ENCODE data around the gene METTL3. TPM values are rescaled to one million over a fixed set of nuclear protein-coding genes. Genes with fewer than 3 reads are reported as not detected.
A peak's percentile ranks its signal among the peaks of the same experiment; 100 is the strongest.

METTL3 gene
- total and polyA plus RNA-seq, 2 of the 13 experiments (the other 11 are each of a cell fraction or from before 2014, with no cell fraction given), result 123 to 130 TPM

- TF ChIP-seq CTCF (CRISPR knock-in tag; IDR thresholded peaks at IDR 0.05) (peak; percentile 79), HMGXB3 (CRISPR knock-in tag; IDR thresholded peaks at IDR 0.05; ENCODE audit: borderline replicate concordance) (no peak), ZNF20 (CRISPR knock-in tag; IDR thresholded peaks at IDR 0.05) (no peak), KDM3A (CRISPR knock-in tag; IDR thresholded peaks at IDR 0.05; ENCODE audit: low read depth) (no peak), ARNTL (CRISPR knock-in tag; IDR thresholded peaks at IDR 0.05) (no peak), ZNF407 (CRISPR knock-in tag; IDR thresholded peaks at IDR 0.05; ENCODE audit: not compliant biosample characterization) (no peak), RAD21 (CRISPR knock-in tag; IDR thresholded peaks at IDR 0.05) (peak; percentile 82), SMAD3 (CRISPR knock-in tag; IDR thresholded peaks at IDR 0.05) (0 out of 2 replicates have a peak, but pooled peaks have one; percentile 14), MEIS2 (CRISPR knock-in tag; IDR thresholded peaks at IDR 0.05) (0 out of 2 replicates have a peak, but pooled peaks have one; percentile 15), JARID2 (CRISPR knock-in tag; IDR thresholded peaks at IDR 0.05; ENCODE audit: insufficient replicate concordance) (no peak), U2AF2 (IDR thresholded peaks at IDR 0.05; ENCODE audit: low read depth, low read length) (no peak), ZSCAN20 (CRISPR knock-in tag; IDR thresholded peaks at IDR 0.05; ENCODE audit: borderline replicate concordance) (0 out of 2 replicates have a peak, but pooled peaks have one; percentile 23)
Measured at GRCh38 chr14:21498540-21499526, 12.3 kb downstream of the METTL3 start (continued).
